Renal pelvis (tissue), 4 donors: Measurements from ENCODE around the gene SP3. TPM values are rescaled to one million over a fixed set of nuclear protein-coding genes. Genes with fewer than 3 reads are reported as not detected.

Experiments
- DNase-seq: peaks from one replicate; pipeline ENCODE4 v3.0.0-alpha.2; 2013
- polyA plus RNA-seq, 3 donors: library from polyadenylated mRNA; unstranded; fragments of 120-200 nt; gene quantifications; one replicate each; pipeline ENCODE4 v1.2.1, GENCODE V29; 2013; ENCODE audit not compliant: insufficient read length in 3 of 3

SP3 gene
- polyA plus RNA-seq, 3 donors: 104 to 107 (median 105) TPM

GRCh38 chr2:173862612-173863217 is 102.5 kb downstream of the SP3 start:
- no peak for DNase-seq

GRCh38 chr2:173860566-173860965 is 104.6 kb downstream of the SP3 start:
- no peak for DNase-seq

GRCh38 chr2:173860082-173860481 is 105.1 kb downstream of the SP3 start:
- no peak for DNase-seq

DNA sequence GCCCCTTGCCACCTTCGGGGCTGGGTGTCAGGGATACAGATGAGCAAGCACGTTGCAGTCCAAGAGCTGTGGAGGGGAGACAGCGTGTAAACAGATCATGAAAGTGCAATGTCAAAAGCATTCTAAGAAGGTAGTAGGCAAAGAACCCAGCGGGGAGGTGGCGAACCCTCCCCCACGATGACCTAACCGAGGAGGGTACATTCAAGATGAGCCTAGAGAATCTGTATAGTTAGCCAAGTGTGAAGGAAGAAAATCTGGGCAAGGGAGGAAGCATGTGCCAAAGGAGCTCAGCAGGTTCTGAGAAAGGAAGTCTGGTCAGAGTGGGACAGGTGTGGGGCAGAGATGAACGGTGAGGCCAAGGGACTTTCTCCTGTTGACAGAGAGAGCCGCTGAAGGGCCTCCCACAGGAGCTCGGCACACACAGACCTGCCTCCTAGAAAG is 106.9 kb downstream of the SP3 start:
- peak; percentile 37 for DNase-seq
